PFSK-1 (cell line): Measurements from ENCODE around the gene KRTAP12-3.

Experiments
- FOXP2 ChIP-seq: optimal IDR thresholded peaks from 2 replicates; pipeline ENCODE3; 2011; ENCODE audit warnings: borderline replicate concordance, control low read depth, inconsistent platforms; ENCODE audit not compliant: insufficient read depth; ENCODE audit errors: extremely low read length, extremely low read depth
- POLR2AphosphoS5 ChIP-seq: IDR thresholded peaks from 2 replicates; pipeline ENCODE4 v1.6.1; 2012; ENCODE audit warnings: low read depth, mild to moderate bottlenecking, control low read depth, low read length, moderate library complexity
- SIN3A ChIP-seq: IDR thresholded peaks from 2 replicates; pipeline ENCODE4 v1.6.1; 2012; ENCODE audit warnings: mild to moderate bottlenecking, low read length, moderate library complexity, borderline replicate concordance; ENCODE audit not compliant: insufficient read depth
- TAF1 ChIP-seq: IDR thresholded peaks from 2 replicates; pipeline ENCODE4 v1.6.1; 2012; ENCODE audit warnings: low read length, control low read depth, borderline replicate concordance; ENCODE audit not compliant: insufficient read depth
- TF ChIP-seq, protein P1 (sequence below), 2 experiments: IDR thresholded peaks; 2 replicates each; pipeline versions ENCODE4 v1.6.1 to v1.8.0; 2011 to 2012; ENCODE audit warnings: low read depth in 2 of 2, low read length in 2 of 2, control low read depth in 1 of 2, inconsistent platforms in 1 of 2, mild to moderate bottlenecking in 1 of 2, moderate library complexity in 1 of 2; ENCODE audit not compliant: insufficient read depth in 1 of 2

Gene KRTAP12-3

DNA sequence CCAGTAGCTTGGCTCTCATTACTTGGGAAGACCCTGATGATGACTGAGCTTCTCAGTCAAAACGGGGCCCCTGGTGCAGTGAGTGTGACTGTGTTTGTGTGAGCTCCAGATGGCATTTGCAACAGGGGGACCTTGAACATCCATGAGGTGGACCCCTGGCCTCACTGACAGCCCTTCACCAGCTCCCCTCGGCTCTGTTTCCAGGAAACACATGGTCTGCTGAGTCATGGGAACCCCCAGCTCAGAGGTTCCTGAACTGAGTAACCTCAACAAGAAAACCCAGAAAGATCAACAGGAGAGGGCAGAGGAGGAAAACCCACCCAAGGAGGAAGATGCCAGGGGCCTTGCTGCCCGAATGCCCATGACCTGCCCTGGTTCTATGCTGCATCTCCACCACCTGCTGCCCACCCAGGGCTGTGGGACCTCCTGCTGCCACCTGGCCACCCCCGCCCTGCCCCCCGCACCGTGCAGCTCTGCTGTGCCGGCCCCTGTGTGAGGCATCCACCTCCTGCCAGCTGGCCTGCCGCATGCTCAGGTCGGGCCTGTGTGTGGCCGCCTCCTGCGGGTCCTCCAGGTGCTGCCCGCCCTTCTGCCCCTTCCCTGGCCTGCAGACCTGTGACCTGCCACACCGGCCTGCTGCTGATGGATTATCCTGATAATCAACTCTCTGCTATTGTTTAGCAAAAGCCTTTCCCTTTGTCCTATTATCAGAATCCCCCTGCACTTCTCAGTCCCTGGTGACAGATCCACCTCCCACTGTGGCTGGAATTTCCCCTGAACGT lies 28.5 kb downstream of the KRTAP12-3 start:
- TF ChIP-seq FOXP2, result no peak
- TF ChIP-seq POLR2AphosphoS5, result no peak
- no peak for TF ChIP-seq SIN3A
- TF ChIP-seq, protein P1, sequence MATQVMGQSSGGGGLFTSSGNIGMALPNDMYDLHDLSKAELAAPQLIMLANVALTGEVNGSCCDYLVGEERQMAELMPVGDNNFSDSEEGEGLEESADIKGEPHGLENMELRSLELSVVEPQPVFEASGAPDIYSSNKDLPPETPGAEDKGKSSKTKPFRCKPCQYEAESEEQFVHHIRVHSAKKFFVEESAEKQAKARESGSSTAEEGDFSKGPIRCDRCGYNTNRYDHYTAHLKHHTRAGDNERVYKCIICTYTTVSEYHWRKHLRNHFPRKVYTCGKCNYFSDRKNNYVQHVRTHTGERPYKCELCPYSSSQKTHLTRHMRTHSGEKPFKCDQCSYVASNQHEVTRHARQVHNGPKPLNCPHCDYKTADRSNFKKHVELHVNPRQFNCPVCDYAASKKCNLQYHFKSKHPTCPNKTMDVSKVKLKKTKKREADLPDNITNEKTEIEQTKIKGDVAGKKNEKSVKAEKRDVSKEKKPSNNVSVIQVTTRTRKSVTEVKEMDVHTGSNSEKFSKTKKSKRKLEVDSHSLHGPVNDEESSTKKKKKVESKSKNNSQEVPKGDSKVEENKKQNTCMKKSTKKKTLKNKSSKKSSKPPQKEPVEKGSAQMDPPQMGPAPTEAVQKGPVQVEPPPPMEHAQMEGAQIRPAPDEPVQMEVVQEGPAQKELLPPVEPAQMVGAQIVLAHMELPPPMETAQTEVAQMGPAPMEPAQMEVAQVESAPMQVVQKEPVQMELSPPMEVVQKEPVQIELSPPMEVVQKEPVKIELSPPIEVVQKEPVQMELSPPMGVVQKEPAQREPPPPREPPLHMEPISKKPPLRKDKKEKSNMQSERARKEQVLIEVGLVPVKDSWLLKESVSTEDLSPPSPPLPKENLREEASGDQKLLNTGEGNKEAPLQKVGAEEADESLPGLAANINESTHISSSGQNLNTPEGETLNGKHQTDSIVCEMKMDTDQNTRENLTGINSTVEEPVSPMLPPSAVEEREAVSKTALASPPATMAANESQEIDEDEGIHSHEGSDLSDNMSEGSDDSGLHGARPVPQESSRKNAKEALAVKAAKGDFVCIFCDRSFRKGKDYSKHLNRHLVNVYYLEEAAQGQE (IDR thresholded peaks at IDR 0.05; ENCODE audit: insufficient read depth in 1 of 2, low read depth in 2 of 2, low read length in 2 of 2), result no peak
- TF ChIP-seq TAF1, result no peak

DNA sequence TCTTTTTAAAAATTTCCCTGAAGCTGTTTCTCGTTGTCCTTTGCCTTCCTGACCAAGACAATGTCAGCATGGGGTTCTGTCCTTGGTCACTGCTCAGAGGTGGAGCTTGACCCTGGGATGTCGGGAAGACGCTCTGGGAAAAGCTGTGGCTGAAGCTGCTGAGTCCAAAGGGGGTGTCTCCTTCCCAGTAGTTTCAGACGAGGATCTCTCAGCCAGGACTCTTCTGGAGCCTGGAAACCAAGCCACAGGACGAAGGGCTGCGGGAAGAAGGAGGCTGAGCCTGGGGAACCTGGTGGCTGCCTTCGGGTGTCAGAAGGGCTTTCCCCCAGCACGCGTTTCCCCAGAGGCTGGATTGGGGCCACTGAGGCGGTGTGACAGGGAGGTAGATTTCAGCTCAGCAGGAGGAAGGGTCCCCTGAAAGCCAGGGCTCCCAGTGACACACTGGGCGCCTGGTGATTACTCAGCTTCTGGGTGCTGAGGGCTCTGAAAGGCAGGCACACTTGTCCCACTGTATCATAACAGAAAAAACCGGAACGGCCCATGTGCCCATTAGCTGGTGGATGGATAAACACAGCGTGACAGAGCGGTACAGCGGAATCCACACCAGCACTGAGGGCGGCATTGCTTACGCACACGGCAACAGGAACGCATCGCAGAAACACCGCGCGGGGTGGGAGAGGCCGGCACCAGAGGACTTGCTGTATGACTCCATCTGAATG lies 29.3 kb downstream of the KRTAP12-3 start:
- TF ChIP-seq TAF1 (no peak), FOXP2 (no peak), SIN3A (no peak), POLR2AphosphoS5 (no peak)
- TF ChIP-seq, protein P1 (IDR thresholded peaks at IDR 0.05; ENCODE audit: insufficient read depth in 1 of 2, low read depth in 2 of 2, low read length in 2 of 2), result no peak

DNA sequence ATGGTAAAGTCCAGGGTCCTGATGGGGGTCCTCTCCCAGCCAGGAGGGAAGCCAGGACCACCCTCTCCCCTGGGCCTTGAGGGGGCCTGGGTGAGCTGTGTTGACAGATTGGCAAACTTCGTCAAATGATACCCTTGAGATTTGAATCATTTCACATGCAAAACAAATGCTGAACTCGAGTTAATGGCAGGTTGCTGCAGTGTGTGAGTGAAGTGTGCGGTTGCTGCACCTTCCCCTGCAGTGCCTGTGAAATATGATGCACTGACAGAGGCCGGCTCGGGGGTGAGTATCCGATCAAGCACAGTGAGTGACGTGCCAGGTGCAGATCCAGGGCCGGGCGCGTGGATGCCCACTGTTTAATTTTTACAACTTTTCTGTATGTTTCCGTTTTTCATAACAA lies 29.9 kb downstream of the KRTAP12-3 start:
- no peak for TF ChIP-seq POLR2AphosphoS5
- TF ChIP-seq TAF1, result no peak
- no peak for TF ChIP-seq SIN3A
- TF ChIP-seq, protein P1 (IDR thresholded peaks at IDR 0.05; ENCODE audit: insufficient read depth in 1 of 2, low read depth in 2 of 2, low read length in 2 of 2), result no peak
- TF ChIP-seq FOXP2, result no peak

DNA sequence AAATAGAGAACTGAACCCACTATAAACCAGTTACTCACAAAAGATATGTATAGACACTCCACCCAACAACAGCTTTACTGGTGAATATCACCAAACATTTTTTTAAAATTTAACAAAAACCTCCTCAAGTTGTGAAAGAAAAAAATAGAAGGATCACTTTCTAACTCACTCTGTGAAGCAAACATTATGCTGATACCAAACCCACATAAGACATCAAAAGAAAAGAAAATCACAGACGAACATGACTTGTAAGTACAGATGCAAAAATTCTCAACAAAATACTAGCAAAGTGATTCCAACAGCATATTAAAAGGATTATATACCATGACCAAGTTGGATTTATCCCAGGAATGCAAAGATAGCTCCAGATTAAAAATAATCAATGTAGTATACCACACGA lies 34.0 kb downstream of the KRTAP12-3 start:
- TF ChIP-seq FOXP2 (no peak), SIN3A (no peak), TAF1 (no peak), POLR2AphosphoS5 (no peak)
- TF ChIP-seq, protein P1 (IDR thresholded peaks at IDR 0.05; ENCODE audit: insufficient read depth in 1 of 2, low read depth in 2 of 2, low read length in 2 of 2), result no peak
